GM19238 (cell line): ENCODE data around the gene FOXO6.

Experiments
- DNase-seq: peaks from one replicate; pipeline ENCODE4 v3.0.0; 2011; ENCODE audit warnings: low spot score; ENCODE audit not compliant: insufficient read length

FOXO6 gene

DNA sequence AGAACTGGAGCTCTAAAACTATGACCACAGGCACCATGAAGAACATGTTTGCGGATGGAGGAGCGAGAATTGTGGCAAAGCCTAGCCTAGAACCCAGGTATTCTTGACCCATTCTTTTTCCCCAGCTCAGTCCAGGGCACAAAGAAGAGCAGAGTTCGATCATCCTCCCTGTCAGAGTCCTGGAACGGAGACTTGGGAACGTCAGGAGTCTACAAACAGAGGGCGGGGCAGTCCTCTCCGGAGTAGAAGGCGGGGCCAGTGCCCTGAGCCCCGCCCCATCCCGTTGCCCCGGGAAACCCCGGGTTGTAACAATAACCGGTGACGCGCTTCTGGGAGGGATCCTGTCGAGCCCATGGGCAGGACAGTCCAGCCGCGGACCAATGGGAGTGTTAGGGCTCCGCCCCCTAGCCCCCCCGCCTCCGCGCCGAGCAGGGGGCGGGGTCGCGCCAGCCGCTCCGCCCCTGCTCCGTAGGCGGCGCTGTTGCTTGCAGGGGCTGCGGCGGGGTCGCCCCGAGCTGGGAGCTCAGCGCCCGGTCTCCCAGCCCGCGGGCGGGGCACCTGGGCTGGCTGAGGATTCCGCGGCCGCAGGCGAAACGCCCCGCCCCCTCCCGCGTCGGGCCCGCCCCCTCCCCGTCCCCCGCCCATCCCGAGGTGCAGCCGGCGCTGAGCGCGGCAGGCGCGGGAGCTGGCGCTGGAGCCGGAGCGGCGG lies at the start of gene FOXO6:
TSS of gene FOXO6 (plus strand) at position 649 of the 709 bp plus-strand sequence.
- DNase-seq: peak; percentile 98

DNA sequence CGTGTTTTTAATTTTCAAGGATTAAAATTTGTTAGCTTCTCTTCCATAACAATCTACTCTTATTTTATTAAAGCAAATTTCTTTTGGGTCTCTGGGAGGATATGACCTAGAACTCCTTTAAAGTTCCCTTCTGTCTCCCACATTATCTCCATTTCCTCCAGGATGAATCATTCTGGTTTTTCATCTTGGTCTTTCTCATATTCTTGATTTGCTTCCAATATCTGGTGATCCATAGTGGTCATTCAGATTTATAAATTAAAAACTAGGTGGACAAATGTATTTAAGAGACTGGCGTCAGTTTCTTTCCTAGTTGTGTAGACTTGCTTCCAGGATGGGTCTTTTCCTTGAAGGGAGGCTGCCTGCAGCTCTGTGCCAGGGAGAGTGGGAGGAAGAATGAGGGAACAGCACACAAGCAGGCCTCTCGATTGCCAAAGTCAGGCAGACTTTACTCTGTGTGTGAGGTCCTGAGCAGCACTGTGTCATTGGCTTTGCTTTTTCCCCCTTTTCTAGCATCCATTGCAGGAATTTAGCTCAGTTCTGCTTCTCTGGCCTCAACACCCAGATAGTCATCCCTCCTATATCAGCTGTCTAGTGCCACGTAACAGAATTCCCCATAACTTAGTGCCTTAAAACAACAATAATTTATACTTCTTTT lies 48.1 kb upstream of the FOXO6 start:
- DNase-seq: no peak

DNA sequence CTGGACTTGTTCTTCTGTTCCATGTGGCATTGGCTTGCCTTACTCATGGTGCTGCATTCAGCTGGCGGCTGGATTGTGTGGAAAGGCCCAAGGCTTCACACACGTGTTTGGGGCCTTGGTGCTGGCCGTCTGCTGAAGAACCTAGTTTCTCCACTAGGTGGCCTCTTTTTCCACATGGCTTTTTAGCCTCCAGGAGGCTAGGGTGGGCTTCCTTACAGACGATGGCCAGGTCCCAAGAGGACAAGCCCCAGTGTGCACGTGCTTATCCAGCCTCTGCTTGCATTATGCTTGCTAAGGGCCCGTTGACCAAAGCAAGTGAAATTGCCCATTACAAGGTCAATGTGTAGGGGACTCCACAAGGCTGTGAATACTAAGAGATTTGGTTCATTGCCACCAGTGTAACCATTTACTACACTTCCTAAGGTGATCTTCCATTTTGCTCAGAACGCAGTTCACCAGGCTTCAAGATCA lies 47.5 kb upstream of the FOXO6 start:
- DNase-seq: peak; percentile 15

DNA sequence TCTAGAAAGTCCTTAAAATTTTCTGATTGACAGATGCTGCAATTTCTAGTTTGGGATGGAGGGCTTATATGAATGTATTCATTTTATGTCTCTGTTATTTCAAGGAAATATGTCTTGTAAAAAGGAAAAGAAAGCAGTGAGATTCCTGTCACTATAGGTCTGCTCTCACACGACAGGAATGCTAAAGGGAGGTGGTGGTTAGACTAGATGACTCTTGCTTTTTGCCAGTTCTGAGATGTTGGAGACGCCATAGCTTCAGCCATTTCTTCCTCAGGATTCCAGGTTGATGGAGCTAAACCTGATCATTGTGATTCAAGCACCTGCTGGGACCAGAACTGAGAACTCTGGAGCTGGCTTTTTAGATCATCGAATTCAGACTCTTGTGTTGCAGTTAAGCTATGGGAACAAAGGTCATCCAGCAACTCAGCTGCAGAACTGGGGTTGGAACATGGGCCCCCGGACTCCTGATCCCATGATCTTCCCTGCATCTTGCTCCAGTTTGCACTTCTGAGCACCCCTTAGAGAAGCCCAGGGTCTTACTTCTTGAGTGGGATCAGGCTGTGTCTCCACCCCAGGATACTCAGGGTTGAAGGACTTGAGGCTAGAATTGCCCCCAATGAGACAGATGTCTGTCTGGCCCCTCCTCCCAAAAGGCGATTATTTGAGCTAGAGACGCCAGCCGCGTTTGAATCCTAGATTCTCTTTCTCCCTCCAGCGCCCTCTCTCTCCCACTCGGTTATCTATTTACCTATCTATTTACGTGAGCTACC lies 46.7 kb upstream of the FOXO6 start:
- no peak for DNase-seq

DNA sequence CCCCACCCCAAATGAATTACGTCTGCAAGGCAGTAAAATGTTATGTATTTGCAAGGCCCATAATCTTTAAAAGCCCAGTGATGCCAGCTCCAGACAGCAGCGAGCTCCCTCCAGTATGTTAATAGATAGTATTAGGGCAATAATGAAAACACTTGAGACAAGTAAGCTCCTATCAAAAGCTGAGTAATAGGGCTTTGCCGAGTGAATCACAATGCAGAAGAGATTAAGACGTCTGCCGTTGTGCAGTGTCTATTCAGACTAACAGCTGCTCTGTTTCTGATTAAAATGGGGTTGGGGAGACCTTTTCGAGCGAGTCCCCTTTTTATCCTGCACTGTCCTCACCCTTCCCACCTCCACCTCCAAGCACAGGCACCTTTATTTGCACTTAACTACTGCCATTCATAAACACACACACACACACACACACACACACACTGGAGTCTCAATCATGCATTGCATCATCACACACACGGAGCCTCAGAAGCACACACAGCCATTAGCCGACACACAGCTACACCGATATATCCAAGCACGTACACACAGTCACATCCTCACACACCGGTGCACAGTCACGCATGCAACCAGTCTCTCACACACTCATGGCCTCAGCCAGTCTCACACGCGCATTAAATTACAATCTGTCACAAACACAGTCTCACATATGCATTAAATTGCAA lies 46.0 kb upstream of the FOXO6 start:
- no peak for DNase-seq

DNA sequence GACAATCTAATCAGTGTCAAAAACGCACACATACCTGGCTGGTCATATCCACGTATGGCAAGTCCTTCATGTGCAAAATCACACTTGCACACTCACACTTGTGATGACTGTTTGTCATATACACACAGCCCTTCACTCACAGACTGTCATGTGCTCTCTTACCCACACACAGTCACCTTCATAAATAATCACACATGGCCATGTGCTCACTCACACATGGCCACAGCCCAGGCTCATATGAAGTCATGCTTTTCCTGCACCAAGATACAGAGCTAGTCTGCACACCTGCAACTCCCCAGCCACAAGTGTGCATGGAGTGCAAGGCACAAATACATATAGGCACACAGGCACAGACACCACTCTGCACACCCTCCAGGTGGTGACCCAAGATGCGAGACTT lies 45.4 kb upstream of the FOXO6 start:
- no peak for DNase-seq

DNA sequence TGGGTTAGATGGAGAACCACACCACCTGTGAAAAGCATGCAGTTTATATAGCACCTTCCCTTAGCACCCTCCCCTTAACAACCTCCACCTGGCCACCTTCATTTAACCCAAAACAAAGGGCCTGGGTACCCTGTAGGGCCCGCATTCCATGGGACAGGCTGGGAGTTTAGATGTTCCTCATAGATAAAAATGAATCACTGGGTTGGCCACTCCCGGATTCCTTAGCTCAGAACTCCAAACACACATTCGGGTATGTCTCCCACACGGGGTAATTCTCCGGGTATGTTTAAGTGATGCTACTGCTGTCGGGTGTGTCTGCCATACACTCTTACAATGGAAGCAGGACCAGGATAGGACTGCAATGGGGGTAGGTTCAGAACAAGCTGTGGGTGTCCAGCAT lies 43.9 kb upstream of the FOXO6 start:
- no peak for DNase-seq

DNA sequence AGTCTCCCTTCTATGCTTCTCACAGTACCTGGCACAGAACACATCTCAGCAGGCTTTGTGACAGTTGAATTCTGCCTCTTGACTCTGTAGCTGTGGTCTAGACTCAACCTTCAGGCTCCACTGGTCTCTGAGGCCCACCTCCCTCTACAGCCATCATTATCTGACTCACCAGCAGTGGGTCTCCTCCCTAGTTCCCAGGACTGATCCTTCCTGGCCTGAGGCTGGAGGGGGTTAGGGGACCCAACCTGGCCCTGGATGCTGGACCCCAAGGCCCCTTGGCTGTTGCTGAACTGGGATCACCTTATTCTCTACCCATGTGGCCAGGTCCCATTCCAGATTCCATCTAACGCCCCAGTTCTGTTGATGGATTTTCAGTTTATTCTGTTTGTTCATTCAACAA lies 43.1 kb upstream of the FOXO6 start:
- DNase-seq: no peak

DNA sequence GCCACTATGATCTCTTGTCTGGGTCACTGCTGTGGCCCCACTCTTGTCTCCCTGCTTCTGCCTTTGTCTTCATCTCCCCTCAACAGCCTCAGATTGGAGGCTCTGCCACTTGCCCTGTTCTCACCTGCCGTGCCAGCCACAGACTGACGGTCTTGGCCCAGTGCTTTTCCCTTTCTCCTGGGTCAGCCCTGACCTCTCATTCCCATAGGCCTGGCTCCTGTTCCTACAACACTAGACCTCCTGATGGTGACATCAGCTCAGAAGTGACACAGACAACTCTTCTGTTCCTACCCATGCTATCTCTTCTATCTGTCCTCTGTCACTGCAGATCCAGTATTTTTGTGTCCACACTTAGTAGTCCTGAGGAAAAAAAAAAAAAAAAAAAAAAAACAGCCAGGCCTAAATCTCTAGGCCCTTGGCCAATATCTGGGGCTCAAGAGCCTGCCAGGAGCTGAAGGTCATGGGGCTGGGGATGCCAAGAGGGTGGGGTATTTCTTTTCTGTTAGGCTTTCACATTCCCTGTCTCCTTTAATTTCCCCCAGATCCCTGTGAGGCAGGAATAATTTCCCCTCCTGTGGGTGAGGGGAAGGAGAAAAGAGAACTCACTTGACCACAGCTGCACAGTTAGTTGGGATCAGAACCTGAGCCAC lies 42.0 kb upstream of the FOXO6 start:
- no peak for DNase-seq

DNA sequence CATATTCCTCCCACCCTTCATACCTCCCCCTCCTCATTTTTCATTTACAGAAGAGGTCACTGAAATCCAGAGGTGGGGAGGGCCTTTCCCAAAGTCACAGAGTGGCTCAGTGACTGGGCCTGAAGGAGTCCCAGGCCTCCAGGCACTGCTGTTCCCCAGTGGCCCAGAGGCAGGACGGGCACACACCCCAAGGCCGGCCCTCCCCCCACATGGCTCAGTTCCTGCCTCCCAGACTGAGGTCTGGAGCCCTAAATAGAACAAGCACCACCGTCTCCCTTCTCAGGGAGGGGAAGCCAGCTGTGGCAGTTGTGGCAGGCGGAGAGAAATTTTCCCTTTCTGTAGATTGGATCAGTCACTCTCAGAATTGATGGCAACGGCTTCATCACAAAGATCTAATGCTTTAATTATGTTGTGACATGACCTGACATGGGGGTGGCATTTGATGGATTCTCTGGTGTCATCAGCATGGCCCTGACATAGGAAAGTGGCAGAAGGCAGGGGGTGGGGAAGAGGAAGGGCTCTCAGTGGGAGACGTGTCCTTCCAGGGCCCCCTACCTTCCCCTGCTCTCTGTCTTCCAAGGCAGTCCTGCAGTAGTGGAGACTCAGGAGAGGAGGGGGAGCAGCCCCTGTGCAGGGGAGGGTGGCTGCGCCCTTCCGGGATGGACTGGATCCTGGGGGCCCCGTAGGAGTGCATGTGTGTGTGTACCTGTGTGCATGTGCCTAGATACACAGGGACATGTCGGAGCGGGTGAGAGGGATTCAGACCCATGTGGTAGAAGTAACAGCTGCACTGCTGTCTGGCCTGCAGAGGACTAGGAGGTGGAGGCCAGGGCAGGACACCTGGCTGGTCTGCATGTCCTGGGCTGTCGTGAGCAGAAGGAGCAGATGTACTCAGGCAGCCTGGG lies 41.2 kb upstream of the FOXO6 start:
- DNase-seq: no peak

DNA sequence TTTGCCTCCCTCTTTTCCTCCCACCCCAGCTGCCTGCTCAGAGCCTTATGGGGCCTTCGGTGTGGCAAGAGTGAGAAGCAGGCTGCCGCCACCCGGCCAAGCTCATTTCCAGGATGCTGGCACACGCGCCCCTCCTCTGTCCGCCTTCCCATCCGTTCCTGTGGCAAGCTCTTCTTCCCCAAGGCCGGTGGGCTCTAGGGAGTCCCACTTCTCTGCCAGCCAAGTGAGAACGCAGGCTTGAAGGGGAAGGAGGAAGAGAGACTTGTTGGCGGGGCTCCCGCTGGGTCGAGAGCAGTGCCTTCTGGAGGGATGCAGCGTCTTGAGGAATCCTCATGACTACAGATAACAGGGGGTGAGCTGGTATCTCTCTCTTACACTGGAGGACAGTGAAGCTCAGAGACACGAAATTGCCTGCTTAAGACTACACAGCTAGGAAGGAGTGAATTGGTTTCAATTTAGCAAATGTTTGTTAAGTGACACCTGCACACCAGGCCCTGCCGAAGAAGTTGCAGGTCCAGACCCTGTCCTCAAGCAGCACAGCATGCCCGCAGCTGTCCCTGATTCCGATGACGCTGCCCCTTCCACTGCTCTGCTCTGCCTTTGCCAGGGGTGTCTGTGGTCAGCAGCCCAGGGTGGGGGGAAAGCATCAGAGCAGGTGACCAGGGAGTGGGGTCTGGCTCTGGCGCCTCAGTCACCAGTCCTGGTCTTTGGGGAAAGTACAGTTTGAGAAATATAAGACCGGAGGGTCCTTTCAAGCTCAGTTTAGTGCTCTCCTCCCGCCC lies 40.1 kb upstream of the FOXO6 start:
- no peak for DNase-seq

DNA sequence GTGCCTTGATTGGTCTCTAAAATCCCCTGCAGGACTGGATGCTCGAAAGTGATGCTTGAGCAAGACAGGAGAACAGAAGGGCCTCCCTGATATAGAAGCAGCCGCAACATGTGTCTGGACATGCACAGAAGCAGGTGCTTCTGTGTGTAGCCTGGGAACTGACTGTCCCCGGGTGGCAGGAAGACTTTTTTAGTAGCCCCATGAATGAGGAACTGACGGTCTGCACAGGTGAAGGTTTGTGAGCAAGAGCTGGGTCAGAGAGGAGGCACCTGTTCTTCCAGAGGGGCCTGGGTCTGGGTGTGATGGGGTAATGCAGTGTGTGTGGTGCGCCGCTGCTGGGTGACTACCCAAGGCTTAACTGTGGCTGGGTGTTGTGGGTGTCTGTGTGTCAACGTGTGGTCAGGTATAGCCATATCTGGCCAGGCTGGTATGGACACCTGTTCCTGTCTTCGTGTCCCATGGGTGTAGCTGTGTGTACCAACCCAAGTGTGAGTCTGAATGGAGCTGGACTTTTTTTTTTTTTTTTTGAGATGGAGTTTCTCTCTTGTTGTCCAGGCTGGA lies 39.1 kb upstream of the FOXO6 start:
- DNase-seq: no peak

DNA sequence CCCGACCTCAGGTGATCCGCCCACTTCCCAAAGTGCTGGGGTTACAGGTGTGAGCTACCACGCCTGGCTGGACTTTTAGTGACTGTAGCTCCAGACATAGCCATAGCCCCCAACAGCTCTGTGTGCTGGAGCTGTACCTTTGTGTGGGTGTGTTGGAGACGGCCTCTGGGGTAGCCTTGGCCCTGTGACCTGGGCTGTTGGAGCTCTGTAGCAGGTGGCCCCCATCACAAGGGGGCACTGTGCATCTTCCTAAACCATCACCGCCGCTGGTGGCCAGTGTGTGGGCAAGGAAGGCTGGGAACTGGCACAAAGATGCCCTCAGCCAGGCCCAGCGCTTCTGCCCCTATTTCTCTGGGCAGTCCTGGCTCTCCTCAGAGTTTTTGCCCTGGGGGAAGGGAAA lies 38.4 kb upstream of the FOXO6 start:
- peak; percentile 21 for DNase-seq

DNA sequence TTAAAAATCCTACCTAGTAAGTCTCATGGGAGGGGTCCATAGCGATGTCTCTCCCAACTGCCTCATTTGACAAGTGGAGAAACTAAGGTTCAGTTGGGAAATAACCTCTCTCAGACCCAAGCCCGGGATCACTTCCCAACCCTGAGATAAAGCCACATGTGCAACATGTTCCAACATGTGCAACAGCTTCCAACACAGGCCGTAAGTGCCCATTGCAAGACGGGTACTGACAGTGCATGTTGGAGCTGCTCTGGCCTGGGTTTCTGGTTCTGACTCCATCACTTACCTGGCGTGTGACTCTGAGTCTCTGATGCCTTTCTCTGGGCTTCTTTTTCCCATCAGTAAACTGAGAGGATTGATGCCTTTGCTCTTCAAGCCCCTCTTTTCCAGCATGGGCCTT lies 38.0 kb upstream of the FOXO6 start:
- DNase-seq: no peak

DNA sequence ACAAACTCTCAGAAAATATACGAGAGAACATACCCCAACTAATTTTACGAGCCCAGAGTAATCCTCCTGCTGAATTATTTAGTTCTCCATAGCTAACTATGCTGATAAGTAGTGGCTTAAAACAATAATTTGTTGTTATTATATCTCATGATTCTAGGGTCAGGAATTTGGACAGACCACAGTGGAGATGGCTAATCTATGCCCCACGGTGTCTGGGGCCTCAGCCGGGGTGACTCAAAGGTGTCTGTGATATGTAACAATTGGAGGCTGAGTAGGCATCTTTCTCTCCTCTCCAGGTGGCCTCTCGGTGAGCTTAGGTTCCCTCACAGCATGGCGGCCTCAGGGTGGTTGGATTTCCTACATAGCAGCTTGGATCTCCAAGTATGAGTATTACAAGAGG lies 35.4 kb upstream of the FOXO6 start:
- DNase-seq: no peak

DNA sequence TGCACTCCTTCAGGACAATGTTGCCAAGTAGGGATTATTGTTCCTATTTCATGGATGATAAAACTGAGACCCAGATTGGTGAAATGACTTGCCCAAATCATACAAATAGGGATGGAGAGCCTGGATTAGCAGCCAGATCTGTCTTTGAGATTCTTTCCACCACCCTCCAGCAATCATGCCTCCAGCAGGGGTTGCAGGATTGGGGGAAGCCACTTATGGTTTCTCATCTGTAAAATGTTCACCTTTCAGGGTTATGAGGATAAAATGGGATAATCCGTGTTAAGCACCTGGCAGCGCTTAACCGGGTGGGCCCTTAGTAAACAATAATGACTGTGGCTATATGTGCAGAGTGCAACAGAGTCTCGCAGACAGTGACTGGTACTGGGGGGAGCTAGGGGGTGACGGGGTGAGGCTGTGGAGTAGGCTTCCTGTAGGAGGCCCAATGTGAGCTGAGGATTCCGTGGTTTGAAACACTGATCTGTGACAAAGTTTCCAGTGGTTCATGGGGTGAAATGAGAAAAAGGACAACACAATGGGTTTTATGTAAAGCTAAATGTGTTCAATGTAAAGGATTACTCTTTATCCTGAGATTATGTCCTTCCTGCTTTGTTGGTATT lies 33.7 kb upstream of the FOXO6 start:
- DNase-seq: no peak

DNA sequence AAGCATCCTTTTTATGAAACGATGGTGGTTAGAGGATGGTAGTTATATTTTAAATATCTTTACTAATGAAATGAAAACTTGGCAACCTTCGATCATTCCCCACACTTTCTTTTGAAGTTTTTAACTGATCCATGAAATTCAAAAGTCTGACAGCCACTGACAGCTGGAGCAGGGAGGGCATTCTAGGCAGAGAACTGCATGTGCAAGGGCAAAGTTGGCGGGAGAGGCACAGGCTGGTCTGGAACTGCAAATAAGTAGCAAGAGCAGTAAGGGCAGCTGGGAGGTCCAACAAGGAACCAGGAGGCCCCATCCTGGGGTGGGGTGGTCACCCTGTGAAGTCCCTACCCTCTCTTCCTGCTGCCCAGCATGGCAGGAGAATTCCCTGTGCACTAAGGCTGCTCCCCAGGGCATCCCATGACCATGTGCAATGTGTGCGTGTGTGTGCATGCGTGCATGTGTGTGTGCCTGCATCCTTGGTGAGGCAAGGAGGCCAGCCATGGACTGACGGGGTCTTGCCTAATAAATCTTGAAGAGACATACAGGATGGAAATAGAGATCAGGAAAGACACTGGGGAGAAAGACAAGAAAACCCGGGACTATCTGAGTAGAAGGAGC lies 33.1 kb upstream of the FOXO6 start:
- no peak for DNase-seq
